HepG2 (cell line): ENCODE data around the gene PSMA2. TPM values are rescaled to one million over a fixed set of nuclear protein-coding genes. Genes with fewer than 3 reads are reported as not detected.

Experiments used
- ADNP ChIP-seq: sonication (generic); formaldehyde crosslinking; IDR thresholded peaks from 2 replicates; pipeline ENCODE4 v1.4.0; 2020; ENCODE audit warnings: missing genetic modification reagents
- ATF7 ChIP-seq, 2 experiments: fragments of 450-650 bp in 1 of 2; sonication (generic) in 1 of 2; formaldehyde crosslinking in 1 of 2; IDR thresholded peaks; 2 replicates each; pipeline versions ENCODE4 v1.4.0 to v1.6.1; 2016 to 2020; ENCODE audit warnings: antibody characterized with exemption in 1 of 2, mild to moderate bottlenecking in 1 of 2, missing genetic modification reagents in 1 of 2
- DMAP1 ChIP-seq: IDR thresholded peaks from 2 replicates; pipeline ENCODE4 v1.6.1; 2016
- ESRRA ChIP-seq: sonication (generic); formaldehyde crosslinking; IDR thresholded peaks from 2 replicates; pipeline ENCODE4 v1.5.1; 2020; ENCODE audit warnings: mild to moderate bottlenecking, low read depth, missing genetic modification reagents
- FOXM1 ChIP-seq: sonication (generic); formaldehyde crosslinking; IDR thresholded peaks from 2 replicates; pipeline ENCODE4 v1.5.0; 2020; ENCODE audit warnings: missing genetic modification reagents
- GABPA ChIP-seq, 2 experiments: IDR thresholded peaks; 2 replicates each; pipeline ENCODE4 v1.6.1; 2011 to 2016; ENCODE audit warnings: low read depth in 2 of 2, low read length in 1 of 2, missing biosample characterization in 1 of 2, missing genetic modification characterization in 1 of 2
- HMGXB4 ChIP-seq, 2 experiments: sonication (generic) in 1 of 2; formaldehyde crosslinking in 1 of 2; IDR thresholded peaks; 2 replicates each; pipeline versions ENCODE4 v1.4.0 to v1.6.1; 2018 to 2020; ENCODE audit warnings: missing genetic modification reagents in 2 of 2, borderline replicate concordance in 1 of 2, low read depth in 1 of 2, mild to moderate bottlenecking in 1 of 2, missing biosample characterization in 1 of 2
- HOXA9 ChIP-seq: sonication (generic); formaldehyde crosslinking; IDR thresholded peaks from 2 replicates; pipeline ENCODE4 v1.8.1; 2022; ENCODE audit warnings: missing genetic modification reagents, mild to moderate bottlenecking, moderate library complexity, borderline replicate concordance
- KAT2B ChIP-seq: fragments of 150-350 bp; IDR thresholded peaks from 2 replicates; pipeline ENCODE4 v1.6.1; 2014; ENCODE audit warnings: low read depth, low read length, borderline replicate concordance
- KDM3A ChIP-seq: IDR thresholded peaks from 2 replicates; pipeline ENCODE4 v1.6.1; 2018; ENCODE audit warnings: low read depth, missing compliant biosample characterization
- MAFK ChIP-seq, 2 experiments: IDR thresholded peaks in 1 of 2; conservative IDR thresholded peaks in 1 of 2; 2 replicates each; pipeline ENCODE4 v1.6.1; 2011; ENCODE audit warnings: improper control_type of control experiment in 2 of 2, low read length in 2 of 2
- MBD4 ChIP-seq: IDR thresholded peaks from 2 replicates; pipeline ENCODE4 v1.6.1; 2012; ENCODE audit warnings: low read length, inconsistent platforms, borderline replicate concordance
- MTF1 ChIP-seq: sonication (generic); formaldehyde crosslinking; IDR thresholded peaks from 2 replicates; pipeline ENCODE4 v1.5.0; 2020; ENCODE audit warnings: missing genetic modification reagents
- PAX8 ChIP-seq: sonication (generic); formaldehyde crosslinking; IDR thresholded peaks from 2 replicates; pipeline ENCODE4 v1.8.0; 2022; ENCODE audit warnings: mild to moderate bottlenecking, missing genetic modification reagents, borderline replicate concordance
- POLR2G ChIP-seq: fragments of 200-400 bp; formaldehyde crosslinking; IDR thresholded peaks from 2 replicates; pipeline ENCODE4 v1.6.1; 2018; ENCODE audit warnings: mild to moderate bottlenecking, low read depth, low read length, moderate library complexity
- PRPF4 ChIP-seq: fragments of 200-400 bp; formaldehyde crosslinking; IDR thresholded peaks from 2 replicates; pipeline ENCODE4 v1.6.1; 2016; ENCODE audit warnings: low read length, low read depth; ENCODE audit not compliant: poor library complexity, severe bottlenecking
- RCOR2 ChIP-seq: IDR thresholded peaks from 2 replicates; pipeline ENCODE4 v1.6.1; 2016; ENCODE audit warnings: missing biosample characterization, missing genetic modification reagents
- SALL2 ChIP-seq: sonication (generic); formaldehyde crosslinking; IDR thresholded peaks from 2 replicates; pipeline ENCODE4 v1.8.1; 2023; ENCODE audit warnings: mild to moderate bottlenecking, missing genetic modification reagents, inconsistent platforms
- XBP1 ChIP-seq: sonication (generic); formaldehyde crosslinking; IDR thresholded peaks from 2 replicates; pipeline ENCODE4 v1.5.0; 2020; ENCODE audit warnings: missing genetic modification reagents
- ZNF234 ChIP-seq: sonication (generic); formaldehyde crosslinking; conservative IDR thresholded peaks from 2 replicates; pipeline ENCODE4 v1.5.1; 2020; ENCODE audit warnings: mild to moderate bottlenecking, missing genetic modification reagents
- ZNF432 ChIP-seq: sonication (generic); formaldehyde crosslinking; IDR thresholded peaks from 2 replicates; pipeline ENCODE4 v1.5.0; 2020; ENCODE audit warnings: missing genetic modification reagents, mild to moderate bottlenecking, borderline replicate concordance
- ZNF546 ChIP-seq: sonication (generic); formaldehyde crosslinking; conservative IDR thresholded peaks from 2 replicates; pipeline ENCODE4 v1.8.1; 2023; ENCODE audit warnings: mild to moderate bottlenecking, missing genetic modification reagents
- ZNF607 ChIP-seq: sonication (generic); formaldehyde crosslinking; IDR thresholded peaks from 2 replicates; pipeline ENCODE4 v1.5.1; 2020; ENCODE audit warnings: missing genetic modification reagents, mild to moderate bottlenecking, borderline replicate concordance
- ZNF614 ChIP-seq: IDR thresholded peaks from 2 replicates; pipeline ENCODE4 v1.6.1; 2018; ENCODE audit warnings: missing biosample characterization, missing genetic modification reagents, inconsistent platforms, borderline replicate concordance
- ZNF740 ChIP-seq: sonication (generic); formaldehyde crosslinking; IDR thresholded peaks from 2 replicates; pipeline ENCODE4 v1.4.0; 2020; ENCODE audit warnings: missing genetic modification reagents
- ZNF773 ChIP-seq: sonication (generic); formaldehyde crosslinking; IDR thresholded peaks from 2 replicates; pipeline ENCODE4 v1.4.0; 2020; ENCODE audit warnings: missing genetic modification reagents, borderline replicate concordance
- ZNF780A ChIP-seq: sonication (generic); formaldehyde crosslinking; IDR thresholded peaks from 2 replicates; pipeline ENCODE4 v1.8.0; 2022; ENCODE audit warnings: mild to moderate bottlenecking, missing genetic modification reagents, moderate library complexity
- ZSCAN22 ChIP-seq: sonication (generic); formaldehyde crosslinking; IDR thresholded peaks from 2 replicates; pipeline ENCODE4 v1.4.0; 2020; ENCODE audit warnings: mild to moderate bottlenecking, missing genetic modification reagents
- ZSCAN30 ChIP-seq: sonication (generic); formaldehyde crosslinking; IDR thresholded peaks from 2 replicates; pipeline ENCODE4 v1.5.0; 2020; ENCODE audit warnings: mild to moderate bottlenecking, missing genetic modification reagents
- polyA plus RNA-seq, 8 experiments: library from polyadenylated mRNA; depleted of rRNA in 3 of 8; stranded (reverse) in 7 of 8; unstranded in 1 of 8; fragments of >200 nt; fragmentation: Illumina TruSeq in 4 of 8; extraction: Trizol in 4 of 8; gene quantifications; 2 replicates each; pipeline versions ENCODE4 v1.2.1 to v1.2.3, GENCODE V29; 2011 to 2016; ENCODE audit warnings: low read depth in 4 of 8, missing spikeins in 1 of 8, mixed read lengths in 1 of 8; ENCODE audit not compliant: insufficient read depth in 1 of 8
- total RNA-seq, 5 experiments: library from RNA; depleted of rRNA; stranded (reverse); fragments of >200 nt; fragmentation: Illumina TruSeq; extraction: Trizol; gene quantifications; 2 replicates each; pipeline ENCODE4 v1.2.3, GENCODE V29; 2016; ENCODE audit warnings: low read depth in 1 of 5

The PSMA2 gene
- total and polyA plus RNA-seq, 2 of the 13 experiments (the other 11 are each of a cell fraction or from before 2014, with no cell fraction given), result 125 to 266 TPM

- TF ChIP-seq POLR2G (peak; percentile 85), PRPF4 (no peak), ZSCAN22 (CRISPR knock-in tag) (no peak), KAT2B (no peak), ZNF740 (CRISPR knock-in tag) (no peak; the same call in 1 of the 2 replicates), ATF7 (IDR thresholded peaks at IDR 0.05) (no peak), ATF7 (CRISPR knock-in tag; IDR thresholded peaks at IDR 0.05) (no peak), ZNF432 (CRISPR knock-in tag) (no peak), ZNF614 (peak; percentile 85; the same call in 1 of the 2 replicates), FOXM1 (CRISPR knock-in tag) (no peak), DMAP1 (CRISPR knock-in tag) (peak; percentile 46), ZSCAN30 (CRISPR knock-in tag) (no peak), HOXA9 (no peak), ZNF234 (no peak), ZNF780A (CRISPR knock-in tag) (no peak), MTF1 (CRISPR knock-in tag) (no peak), ADNP (CRISPR knock-in tag) (no peak), HMGXB4 (CRISPR knock-in tag; IDR thresholded peaks at IDR 0.05; ENCODE audit: borderline replicate concordance in 1 of 2, low read depth in 1 of 2) (peak; percentile 63 to 77; a peak in 3 of 4 replicates), ZNF546 (CRISPR knock-in tag) (no peak; the same call in 1 of the 2 replicates), GABPA (IDR thresholded peaks at IDR 0.05; ENCODE audit: low read depth, low read length) (peak; percentile 74), GABPA (CRISPR knock-in tag; IDR thresholded peaks at IDR 0.05; ENCODE audit: low read depth) (peak; percentile 88), ESRRA (CRISPR knock-in tag) (0 out of 2 replicates have a peak, but pooled peaks have one; percentile 47), XBP1 (CRISPR knock-in tag) (no peak), PAX8 (CRISPR knock-in tag) (no peak), MBD4 (no peak), KDM3A (0 out of 2 replicates have a peak, but pooled peaks have one; percentile 34), ZNF607 (CRISPR knock-in tag) (peak; percentile 93), ZNF773 (peak; percentile 90; the same call in 1 of the 2 replicates), RCOR2 (CRISPR knock-in tag) (no peak), MAFK (conservative IDR thresholded peaks at IDR 0.05 in 1 of 2, IDR thresholded peaks at IDR 0.05 in 1 of 2; ENCODE audit: low read length in 2 of 2) (no peak), SALL2 (CRISPR knock-in tag) (peak; percentile 82; the same call in 1 of the 2 replicates)
Observed at GRCh38 chr7:42911454-42912447, 20.2 kb downstream of the PSMA2 start, which contains the start of gene C7orf25 (continued).
